IMR-90 (cell line): ENCODE measurements around the gene ATG12. TPM values are rescaled to one million over a fixed set of nuclear protein-coding genes. Genes with fewer than 3 reads are reported as not detected.

Experiments used
- ATAC-seq: fragments of 200-7000 bp; cut with Tn5 transposase; 2 replicates; pipeline ENCODE4 v1.9.1; 2020; ENCODE audit warnings: low read depth, mild to moderate bottlenecking, moderate library complexity
- BruUV-seq: library from RNA; stranded (reverse); fragments of 400-500 nt; replicated peaks from 2 replicates; lab custom pipeline; 2021; lab: Mats Ljungman, UMichigan
- CTCF ChIA-PET: fragments of 300-600 bp; formaldehyde crosslinking; extraction: SDS; loops from one replicate; lab custom pipeline; 2021; ENCODE audit warnings: antibody characterized with exemption; lab: Yijun Ruan, JAX
- POLR2A ChIA-PET: fragments of 300-600 bp; sonication (Branson Sonifier 250); formaldehyde crosslinking; loops from one replicate; lab custom pipeline; 2022; ENCODE audit warnings: antibody characterized with exemption; ENCODE audit not compliant: unreplicated experiment; lab: Charles Lee
- DNase-seq: peaks from one replicate; pipeline ENCODE4 v3.0.0; 2013
- H2AFZ ChIP-seq: replicated peaks from 2 replicates; pipeline ENCODE3; 2013; ENCODE audit warnings: low read length, mild to moderate bottlenecking; ENCODE audit not compliant: poor library complexity
- H2AK5ac ChIP-seq: 2 replicates; pipeline ENCODE4 v1.6.1; 2013; ENCODE audit warnings: low read depth, low read length, inconsistent platforms
- H2AK9ac ChIP-seq: replicated peaks from 2 replicates; pipeline ENCODE3; 2013; ENCODE audit warnings: mild to moderate bottlenecking, low read depth, low read length, moderate library complexity; ENCODE audit not compliant: poor library complexity
- H2BK120ac ChIP-seq: 2 replicates; pipeline ENCODE4 v1.6.1; 2013; ENCODE audit warnings: low read depth, low read length, inconsistent platforms
- H2BK15ac ChIP-seq: 3 replicates; pipeline ENCODE4 v1.6.1; 2013; ENCODE audit warnings: low read depth, low read length, inconsistent platforms
- H2BK20ac ChIP-seq: 2 replicates; pipeline ENCODE4 v1.6.1; 2013; ENCODE audit warnings: low read depth, mild to moderate bottlenecking, inconsistent platforms, low read length, moderate library complexity
- H2BK5ac ChIP-seq: 2 replicates; pipeline ENCODE4 v1.6.1; 2013; ENCODE audit warnings: mild to moderate bottlenecking, low read depth, low read length, inconsistent platforms; ENCODE audit not compliant: poor library complexity, severe bottlenecking
- H3K14ac ChIP-seq: replicated peaks from 2 replicates; pipeline ENCODE4 v1.6.1; 2013; ENCODE audit warnings: low read depth, low read length, inconsistent platforms
- H3K18ac ChIP-seq: 2 replicates; pipeline ENCODE4 v1.6.1; 2013; ENCODE audit warnings: low read depth, low read length, control low read depth
- H3K23ac ChIP-seq: 2 replicates; pipeline ENCODE4 v1.6.1; 2013; ENCODE audit warnings: low read depth, low read length, inconsistent platforms
- H3K27ac ChIP-seq: 2 replicates; pipeline ENCODE4 v1.5.1; 2013; ENCODE audit warnings: mild to moderate bottlenecking, control low read depth, low read length; ENCODE audit not compliant: insufficient read depth
- H3K27me3 ChIP-seq: 2 replicates; pipeline ENCODE4 v1.6.1; 2013; ENCODE audit warnings: low read length; ENCODE audit not compliant: control insufficient read depth, insufficient read depth
- H3K36me3 ChIP-seq: 2 replicates; pipeline ENCODE4 v1.6.1; 2013; ENCODE audit warnings: low read length, mixed read lengths; ENCODE audit not compliant: control insufficient read depth, insufficient read depth
- H3K4ac ChIP-seq: 2 replicates; pipeline ENCODE4 v1.6.1; 2013; ENCODE audit warnings: low read depth, low read length, inconsistent platforms
- H3K4me1 ChIP-seq: 2 replicates; pipeline ENCODE4 v1.6.1; 2013; ENCODE audit warnings: low read length, mixed read lengths; ENCODE audit not compliant: control insufficient read depth, insufficient read depth
- H3K4me2 ChIP-seq: 2 replicates; pipeline ENCODE4 v1.6.1; 2013; ENCODE audit warnings: low read depth, mild to moderate bottlenecking, control low read depth, low read length, moderate library complexity
- H3K4me3 ChIP-seq: 2 replicates; pipeline ENCODE4 v1.5.1; 2013; ENCODE audit warnings: low read depth, mild to moderate bottlenecking, control low read depth, low read length, moderate library complexity; ENCODE audit not compliant: insufficient read depth
- H3K56ac ChIP-seq: 2 replicates; pipeline ENCODE4 v1.6.1; 2013; ENCODE audit warnings: low read length, inconsistent platforms; ENCODE audit not compliant: insufficient read depth; ENCODE audit errors: extremely low read depth
- H3K79me1 ChIP-seq, 2 experiments: 2 replicates each; pipeline ENCODE4 v1.6.1; 2013; ENCODE audit warnings: low read length in 2 of 2, inconsistent platforms in 1 of 2, low read depth in 1 of 2
- H3K9ac ChIP-seq: 2 replicates; pipeline ENCODE4 v1.6.1; 2013; ENCODE audit warnings: low read depth, low read length, control low read depth
- H3K9me1 ChIP-seq: 2 replicates; pipeline ENCODE4 v1.6.1; 2013; ENCODE audit warnings: low read length, inconsistent platforms; ENCODE audit not compliant: insufficient read depth
- H3K9me3 ChIP-seq: 2 replicates; pipeline ENCODE4 v1.6.1; 2013; ENCODE audit warnings: low read length; ENCODE audit not compliant: control insufficient read depth, insufficient read depth
- H4K20me1 ChIP-seq: 2 replicates; pipeline ENCODE4 v1.6.1; 2013; ENCODE audit warnings: low read length, inconsistent platforms; ENCODE audit not compliant: insufficient read depth
- H4K5ac ChIP-seq: 2 replicates; pipeline ENCODE4 v1.6.1; 2013; ENCODE audit warnings: mild to moderate bottlenecking, low read depth, low read length, control low read depth
- H4K8ac ChIP-seq, 2 experiments: 2 replicates each; pipeline ENCODE4 v1.6.1; 2013; ENCODE audit warnings: low read depth in 2 of 2, low read length in 2 of 2, control low read depth in 1 of 2, inconsistent platforms in 1 of 2
- H4K91ac ChIP-seq: 2 replicates; pipeline ENCODE4 v1.6.1; 2013; ENCODE audit warnings: low read depth, low read length, inconsistent platforms; ENCODE audit not compliant: insufficient read depth
- BHLHE40 ChIP-seq: fragments of 150-350 bp; IDR thresholded peaks from 2 replicates; pipeline ENCODE4 v1.6.1; 2016; ENCODE audit warnings: mild to moderate bottlenecking, low read depth, low read length
- CHD1 ChIP-seq: IDR thresholded peaks from 2 replicates; pipeline ENCODE4 v1.6.1; 2012; ENCODE audit warnings: low read depth, low read length, improper control_type of control experiment
- CTCF ChIP-seq: conservative IDR thresholded peaks from 2 replicates; pipeline ENCODE4 v1.5.1; 2012; ENCODE audit warnings: mild to moderate bottlenecking, low read depth, low read length, improper control_type of control experiment
- FOS ChIP-seq: fragments of 150-350 bp; IDR thresholded peaks from 2 replicates; pipeline ENCODE4 v1.6.1; 2016; ENCODE audit warnings: low read depth, low read length
- MAFK ChIP-seq: IDR thresholded peaks from 2 replicates; pipeline ENCODE4 v1.6.1; 2012; ENCODE audit warnings: low read depth, low read length, improper control_type of control experiment
- MAZ ChIP-seq: IDR thresholded peaks from 2 replicates; pipeline ENCODE4 v1.6.1; 2012; ENCODE audit warnings: low read depth, mild to moderate bottlenecking, low read length, improper control_type of control experiment, moderate library complexity, borderline replicate concordance
- MXI1 ChIP-seq: IDR thresholded peaks from 2 replicates; pipeline ENCODE4 v1.6.1; 2012; ENCODE audit warnings: low read depth, mild to moderate bottlenecking, low read length, moderate library complexity, borderline replicate concordance
- NFE2L2 ChIP-seq: fragments of 150-350 bp; IDR thresholded peaks from 2 replicates; pipeline ENCODE4 v1.6.1; 2016; ENCODE audit warnings: low read depth, mild to moderate bottlenecking, low read length
- RCOR1 ChIP-seq: IDR thresholded peaks from 2 replicates; pipeline ENCODE4 v1.6.1; 2012; ENCODE audit warnings: mild to moderate bottlenecking, low read length, improper control_type of control experiment; ENCODE audit not compliant: insufficient replicate concordance
- RFX5 ChIP-seq: IDR thresholded peaks from 2 replicates; pipeline ENCODE4 v1.8.0; 2012; ENCODE audit warnings: low read depth, mild to moderate bottlenecking, low read length, moderate library complexity
- SMC3 ChIP-seq: fragments of 150-350 bp; IDR thresholded peaks from 2 replicates; pipeline ENCODE4 v1.6.1; 2016; ENCODE audit warnings: low read depth, mild to moderate bottlenecking, antibody characterized with exemption, low read length, moderate library complexity
- USF2 ChIP-seq: fragments of 150-350 bp; IDR thresholded peaks from 2 replicates; pipeline ENCODE4 v1.6.1; 2017; ENCODE audit warnings: mild to moderate bottlenecking, antibody characterized with exemption, low read length, low read depth
- WGBS, 2 experiments: methylation state at CpG; one replicate each; pipeline versions ENCODE4 v1.1.5 to v1.1.7; 2013; ENCODE audit warnings: missing lambda C conversion rate in 2 of 2; ENCODE audit not compliant: insufficient read length in 1 of 2; ENCODE audit errors: extremely low coverage in 2 of 2; 5-methylcytosine and 5-hydroxymethylcytosine counted together
- dilution Hi-C: fragments of 300-500 bp; cut with HindIII; formaldehyde crosslinking; loops from one replicate; pipeline ENCODE4 v1.14.3; 2018; ENCODE audit warnings: low sequenced_read_pairs; ENCODE audit not compliant: unreplicated experiment
- in situ Hi-C: fragments of 300-500 bp; cut with MboI; formaldehyde crosslinking; loops from 3 replicates; pipeline ENCODE4 v1.14.3; 2019; ENCODE audit warnings: low sequenced_read_pairs, inconsistent platforms, mixed read lengths
- intact Hi-C: fragments of 100-400 bp; cut with micrococcal nuclease; formaldehyde crosslinking; loops from 2 replicates; pipeline ENCODE4 v1.10.0; 2022
- polyA plus RNA-seq, 3 experiments: library from polyadenylated mRNA; depleted of rRNA; stranded (reverse); fragments of >200 nt; gene quantifications; 2 replicates each; pipeline ENCODE4 v1.2.3, GENCODE V29; 2012; ENCODE audit warnings: low replicate concordance in 1 of 3
- total RNA-seq: library from RNA; depleted of rRNA; stranded (reverse); fragments of >200 nt; gene quantifications from 2 replicates; pipeline ENCODE4 v1.2.3, GENCODE V29; 2012
- TF ChIP-seq, protein P1 (sequence below): fragments of 150-350 bp; IDR thresholded peaks from 2 replicates; pipeline ENCODE4 v1.6.1; 2016; ENCODE audit warnings: low read depth, mild to moderate bottlenecking, low read length, moderate library complexity, borderline replicate concordance

Gene ATG12
- total and polyA plus RNA-seq, 2 of the 4 experiments (the other 2 are of a cell fraction) = 68.0 to 95.7 TPM

- in situ Hi-C loops (loop anchor here (10.0 kb wide), 1 partner anchor 173 kb away; no protein-coding TSS in a partner anchor), intact Hi-C loops (no loop called here)
- no peak overlapping the region for H2AK9ac ChIP-seq
Measured at GRCh38 chr5:115817386-115817785, 24.0 kb downstream of the ATG12 start.

More at GRCh38 chr5:115817386-115817785, 24.0 kb downstream of the ATG12 start:
- ChIA-PET POLR2A (no interaction called here), CTCF (no interaction called here)
- H3K9ac ChIP-seq = no peak overlapping the region
- H3K56ac ChIP-seq = no peak overlapping the region
- no peak overlapping the region for H3K4ac ChIP-seq
- DNase-seq (no peak), ATAC-seq (no peak)
- no peak overlapping the region for H4K8ac ChIP-seq
- WGBS, 2 experiments = no CpG with 5 or more reads among the region's 7 CpGs
- peaks cover 25% of the 10 kb centered on the region for H3K27me3 ChIP-seq
- H2BK15ac ChIP-seq = no peak overlapping the region
- H2BK120ac ChIP-seq = no peak overlapping the region
- no peak overlapping the region for H3K4me3 ChIP-seq
- no peaks in the 10 kb centered on the region for H3K9me3 ChIP-seq
- H2AFZ ChIP-seq = no peak overlapping the region
- no peaks in the 10 kb centered on the region for H4K20me1 ChIP-seq
- no peaks in the 10 kb centered on the region; the same call in 1 of the 2 replicates for H3K4me1 ChIP-seq
- no peak overlapping the region for H3K4me2 ChIP-seq
- no peak for TF ChIP-seq SMC3
- no peak for TF ChIP-seq MXI1
- no peak for TF ChIP-seq MAFK
- no peak for TF ChIP-seq CHD1
- TF ChIP-seq, protein P1, sequence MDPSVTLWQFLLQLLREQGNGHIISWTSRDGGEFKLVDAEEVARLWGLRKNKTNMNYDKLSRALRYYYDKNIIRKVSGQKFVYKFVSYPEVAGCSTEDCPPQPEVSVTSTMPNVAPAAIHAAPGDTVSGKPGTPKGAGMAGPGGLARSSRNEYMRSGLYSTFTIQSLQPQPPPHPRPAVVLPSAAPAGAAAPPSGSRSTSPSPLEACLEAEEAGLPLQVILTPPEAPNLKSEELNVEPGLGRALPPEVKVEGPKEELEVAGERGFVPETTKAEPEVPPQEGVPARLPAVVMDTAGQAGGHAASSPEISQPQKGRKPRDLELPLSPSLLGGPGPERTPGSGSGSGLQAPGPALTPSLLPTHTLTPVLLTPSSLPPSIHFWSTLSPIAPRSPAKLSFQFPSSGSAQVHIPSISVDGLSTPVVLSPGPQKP = no peak
- no peak for TF ChIP-seq NFE2L2
- TF ChIP-seq RCOR1 = no peak
- no peak for TF ChIP-seq CTCF
- TF ChIP-seq RFX5 = no peak
- TF ChIP-seq MAZ = no peak
- no peak for TF ChIP-seq FOS
- TF ChIP-seq BHLHE40 = no peak
- TF ChIP-seq USF2 = no peak
- H4K5ac ChIP-seq = no peak overlapping the region
- H4K91ac ChIP-seq = no peak overlapping the region
- no peak overlapping the region for H3K27ac ChIP-seq
- H3K79me1 ChIP-seq = no peaks in the 10 kb centered on the region
- no TSS peak for BruUV-seq
- dilution Hi-C loops = no loop called here
- H3K23ac ChIP-seq = no peak overlapping the region
- no peak overlapping the region for H2BK5ac ChIP-seq
- no peaks in the 10 kb centered on the region for H3K36me3 ChIP-seq
- no peaks in the 10 kb centered on the region for H3K9me1 ChIP-seq
- H2AK5ac ChIP-seq = no peak overlapping the region
- no peak overlapping the region for H2BK20ac ChIP-seq
- H3K18ac ChIP-seq = no peak overlapping the region
- H3K14ac ChIP-seq = no peak overlapping the region
